Measurements from ENCODE around the gene PGBD2. TPM values are rescaled to one million over a fixed set of nuclear protein-coding genes. Genes with fewer than 3 reads are reported as not detected.
A peak's percentile ranks its signal among the peaks of the same experiment; 100 is the strongest.

PGBD2 gene
- total and polyA plus RNA-seq, 9 of the 15 experiments (the other 6 are each of a cell fraction or from before 2014, with no cell fraction given) = 11.9 to 21.8 (median 14.7) TPM

GRCh38 chr1:248890549-248891498 is 15.2 kb upstream of the PGBD2 start (continued):
- TF ChIP-seq, protein P1, sequence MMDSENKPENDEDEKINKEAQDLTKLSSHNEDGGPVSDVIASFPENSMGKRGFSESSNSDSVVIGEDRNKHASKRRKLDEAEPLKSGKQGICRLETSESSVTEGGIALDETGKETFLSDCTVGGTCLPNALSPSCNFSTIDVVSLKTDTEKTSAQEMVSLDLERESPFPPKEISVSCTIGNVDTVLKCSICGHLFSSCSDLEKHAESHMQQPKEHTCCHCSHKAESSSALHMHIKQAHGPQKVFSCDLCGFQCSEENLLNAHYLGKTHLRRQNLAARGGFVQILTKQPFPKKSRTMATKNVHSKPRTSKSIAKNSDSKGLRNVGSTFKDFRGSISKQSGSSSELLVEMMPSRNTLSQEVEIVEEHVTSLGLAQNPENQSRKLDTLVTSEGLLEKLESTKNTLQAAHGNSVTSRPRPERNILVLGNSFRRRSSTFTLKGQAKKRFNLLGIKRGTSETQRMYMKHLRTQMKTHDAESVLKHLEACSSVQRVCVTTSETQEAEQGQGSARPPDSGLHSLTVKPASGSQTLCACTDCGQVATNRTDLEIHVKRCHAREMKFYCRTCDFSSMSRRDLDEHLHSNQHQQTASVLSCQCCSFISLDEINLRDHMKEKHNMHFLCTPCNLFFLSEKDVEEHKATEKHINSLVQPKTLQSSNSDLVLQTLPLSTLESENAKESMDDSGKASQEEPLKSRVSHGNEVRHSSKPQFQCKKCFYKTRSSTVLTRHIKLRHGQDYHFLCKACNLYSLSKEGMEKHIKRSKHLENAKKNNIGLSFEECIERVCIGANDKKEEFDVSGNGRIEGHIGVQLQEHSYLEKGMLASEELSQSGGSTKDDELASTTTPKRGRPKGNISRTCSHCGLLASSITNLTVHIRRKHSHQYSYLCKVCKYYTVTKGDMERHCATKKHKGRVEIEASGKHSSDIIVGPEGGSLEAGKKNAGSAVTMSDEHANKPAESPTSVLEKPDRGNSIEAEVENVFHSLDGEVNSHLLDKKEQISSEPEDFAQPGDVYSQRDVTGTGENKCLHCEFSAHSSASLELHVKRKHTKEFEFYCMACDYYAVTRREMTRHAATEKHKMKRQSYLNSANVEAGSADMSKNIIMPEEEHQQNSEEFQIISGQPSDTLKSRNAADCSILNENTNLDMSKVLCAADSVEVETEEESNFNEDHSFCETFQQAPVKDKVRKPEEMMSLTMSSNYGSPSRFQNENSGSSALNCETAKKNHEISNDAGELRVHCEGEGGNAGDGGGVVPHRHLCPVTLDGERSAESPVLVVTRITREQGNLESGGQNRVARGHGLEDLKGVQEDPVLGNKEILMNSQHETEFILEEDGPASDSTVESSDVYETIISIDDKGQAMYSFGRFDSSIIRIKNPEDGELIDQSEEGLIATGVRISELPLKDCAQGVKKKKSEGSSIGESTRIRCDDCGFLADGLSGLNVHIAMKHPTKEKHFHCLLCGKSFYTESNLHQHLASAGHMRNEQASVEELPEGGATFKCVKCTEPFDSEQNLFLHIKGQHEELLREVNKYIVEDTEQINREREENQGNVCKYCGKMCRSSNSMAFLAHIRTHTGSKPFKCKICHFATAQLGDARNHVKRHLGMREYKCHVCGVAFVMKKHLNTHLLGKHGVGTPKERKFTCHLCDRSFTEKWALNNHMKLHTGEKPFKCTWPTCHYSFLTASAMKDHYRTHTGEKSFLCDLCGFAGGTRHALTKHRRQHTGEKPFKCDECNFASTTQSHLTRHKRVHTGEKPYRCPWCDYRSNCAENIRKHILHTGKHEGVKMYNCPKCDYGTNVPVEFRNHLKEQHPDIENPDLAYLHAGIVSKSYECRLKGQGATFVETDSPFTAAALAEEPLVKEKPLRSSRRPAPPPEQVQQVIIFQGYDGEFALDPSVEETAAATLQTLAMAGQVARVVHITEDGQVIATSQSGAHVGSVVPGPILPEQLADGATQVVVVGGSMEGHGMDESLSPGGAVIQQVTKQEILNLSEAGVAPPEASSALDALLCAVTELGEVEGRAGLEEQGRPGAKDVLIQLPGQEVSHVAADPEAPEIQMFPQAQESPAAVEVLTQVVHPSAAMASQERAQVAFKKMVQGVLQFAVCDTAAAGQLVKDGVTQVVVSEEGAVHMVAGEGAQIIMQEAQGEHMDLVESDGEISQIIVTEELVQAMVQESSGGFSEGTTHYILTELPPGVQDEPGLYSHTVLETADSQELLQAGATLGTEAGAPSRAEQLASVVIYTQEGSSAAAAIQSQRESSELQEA (IDR thresholded peaks at IDR 0.05; ENCODE audit: low read depth) = peak; percentile 49; the same call in 1 of the 2 replicates
- TF ChIP-seq IRF1 (CRISPR knock-in tag; IDR thresholded peaks at IDR 0.05; ENCODE audit: borderline replicate concordance) (no peak), SREBF1 (IDR thresholded peaks at IDR 0.05; ENCODE audit: borderline replicate concordance, low read depth, low read length) (no peak), ETS1 (conservative IDR thresholded peaks at IDR 0.05; ENCODE audit: control insufficient read depth, low read depth, low read length) (no peak), HDGF (IDR thresholded peaks at IDR 0.05) (peak; percentile 98), GTF2B (IDR thresholded peaks at IDR 0.05; ENCODE audit: extremely low read depth, insufficient read length) (no peak), KDM2B (CRISPR knock-in tag; IDR thresholded peaks at IDR 0.05) (no peak), NRF1 (conservative IDR thresholded peaks at IDR 0.05 in 1 of 2, IDR thresholded peaks at IDR 0.05 in 1 of 2) (0 out of 4 replicates have a peak, but pooled peaks of 1 of the 2 experiments have one; percentile 6), TAL1 (IDR thresholded peaks at IDR 0.05) (no peak), VEZF1 (CRISPR knock-in tag; IDR thresholded peaks at IDR 0.05) (no peak), STAG1 (CRISPR knock-in tag; IDR thresholded peaks at IDR 0.05; ENCODE audit: borderline replicate concordance) (no peak), ZSCAN29 (IDR thresholded peaks at IDR 0.05) (peak; percentile 55)
